KMS-11 (cell line): ENCODE results near the gene NELL1.

Experiments used
- H2AFZ ChIP-seq: fragments of 200-600 bp; sonication (generic); 2 replicates; pipeline ENCODE4 v1.6.1; 2016; ENCODE audit warnings: antibody characterized with exemption, mixed run types, low read depth
- H3K27ac ChIP-seq: fragments of 200-600 bp; sonication (generic); 2 replicates; pipeline ENCODE4 v1.6.1; 2016; ENCODE audit warnings: mild to moderate bottlenecking, mixed run types
- H3K27me3 ChIP-seq: fragments of 200-600 bp; sonication (generic); 2 replicates; pipeline ENCODE4 v1.6.1; 2017; ENCODE audit warnings: mild to moderate bottlenecking, low read depth, mixed run types, moderate library complexity; ENCODE audit not compliant: insufficient read depth
- H3K36me3 ChIP-seq: fragments of 200-600 bp; sonication (generic); 2 replicates; pipeline ENCODE4 v1.6.1; 2017; ENCODE audit warnings: mild to moderate bottlenecking, mixed run types; ENCODE audit not compliant: insufficient read depth
- H3K4me1 ChIP-seq: fragments of 200-600 bp; sonication (generic); 2 replicates; pipeline ENCODE4 v1.6.1; 2016; ENCODE audit warnings: mild to moderate bottlenecking, low read depth, mixed run types; ENCODE audit not compliant: poor library complexity, severe bottlenecking
- H3K4me2 ChIP-seq: fragments of 200-600 bp; sonication (generic); 2 replicates; pipeline ENCODE4 v1.7.0; 2016; ENCODE audit warnings: mild to moderate bottlenecking, mixed run types
- H3K4me3 ChIP-seq: fragments of 200-600 bp; sonication (generic); IDR thresholded peaks from 2 replicates; pipeline ENCODE4 v1.6.1; 2017; ENCODE audit warnings: low read depth, low read length, mixed read lengths; ENCODE audit not compliant: insufficient read depth
- H3K79me2 ChIP-seq: fragments of 200-600 bp; sonication (generic); 2 replicates; pipeline ENCODE4 v1.6.1; 2016; ENCODE audit warnings: low read depth, mixed run types; ENCODE audit not compliant: insufficient read depth
- H3K9ac ChIP-seq: fragments of 200-600 bp; sonication (generic); 2 replicates; pipeline ENCODE4 v1.6.1; 2016; ENCODE audit warnings: mild to moderate bottlenecking, mixed run types
- H4K20me1 ChIP-seq: fragments of 200-600 bp; sonication (generic); 2 replicates; pipeline ENCODE4 v1.6.1; 2016; ENCODE audit warnings: mild to moderate bottlenecking, mixed run types; ENCODE audit not compliant: insufficient read depth
- TF ChIP-seq, protein P1 (sequence below): fragments of 200-600 bp; sonication (generic); conservative IDR thresholded peaks from 2 replicates; pipeline ENCODE4 v1.6.1; 2017; ENCODE audit warnings: low read depth, mild to moderate bottlenecking, antibody characterized with exemption, low read length, moderate library complexity, mixed read lengths

NELL1 gene

GRCh38 chr11:21622566-21622965 is 953.2 kb downstream of the NELL1 start:
- Histone ChIP-seq H3K27me3 (no peaks in the 10 kb centered on the region), H3K4me3 (no peak overlapping the region)
- TF ChIP-seq, protein P1, sequence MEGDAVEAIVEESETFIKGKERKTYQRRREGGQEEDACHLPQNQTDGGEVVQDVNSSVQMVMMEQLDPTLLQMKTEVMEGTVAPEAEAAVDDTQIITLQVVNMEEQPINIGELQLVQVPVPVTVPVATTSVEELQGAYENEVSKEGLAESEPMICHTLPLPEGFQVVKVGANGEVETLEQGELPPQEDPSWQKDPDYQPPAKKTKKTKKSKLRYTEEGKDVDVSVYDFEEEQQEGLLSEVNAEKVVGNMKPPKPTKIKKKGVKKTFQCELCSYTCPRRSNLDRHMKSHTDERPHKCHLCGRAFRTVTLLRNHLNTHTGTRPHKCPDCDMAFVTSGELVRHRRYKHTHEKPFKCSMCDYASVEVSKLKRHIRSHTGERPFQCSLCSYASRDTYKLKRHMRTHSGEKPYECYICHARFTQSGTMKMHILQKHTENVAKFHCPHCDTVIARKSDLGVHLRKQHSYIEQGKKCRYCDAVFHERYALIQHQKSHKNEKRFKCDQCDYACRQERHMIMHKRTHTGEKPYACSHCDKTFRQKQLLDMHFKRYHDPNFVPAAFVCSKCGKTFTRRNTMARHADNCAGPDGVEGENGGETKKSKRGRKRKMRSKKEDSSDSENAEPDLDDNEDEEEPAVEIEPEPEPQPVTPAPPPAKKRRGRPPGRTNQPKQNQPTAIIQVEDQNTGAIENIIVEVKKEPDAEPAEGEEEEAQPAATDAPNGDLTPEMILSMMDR = no peak

DNA sequence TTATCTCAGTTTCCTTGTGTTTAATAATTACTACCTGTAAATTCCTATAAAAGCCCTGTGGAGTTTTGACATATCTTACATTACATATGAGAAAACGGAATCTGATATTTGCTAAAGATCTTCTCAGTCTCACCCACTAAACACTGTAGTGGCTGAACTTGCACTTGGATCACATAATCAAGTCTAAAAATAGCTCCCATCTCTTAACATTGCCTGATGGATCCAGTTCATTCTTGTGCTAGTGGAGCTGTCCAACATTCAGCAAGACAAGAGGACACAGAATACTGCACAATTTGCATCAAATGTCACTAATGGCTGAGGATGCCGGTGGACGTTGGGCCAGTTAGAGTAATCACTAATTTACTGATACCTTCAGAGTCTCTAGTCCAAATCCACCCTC is 953.6 kb downstream of the NELL1 start:
- TF ChIP-seq, protein P1 = no peak

More at GRCh38 chr11:21622566-21622965, 953.2 kb downstream of the NELL1 start:
- no peak overlapping the region for H3K27ac ChIP-seq
- H3K79me2 ChIP-seq = no peaks in the 10 kb centered on the region
- H3K9ac ChIP-seq = no peak overlapping the region
- H3K36me3 ChIP-seq = no peaks in the 10 kb centered on the region
- no peak overlapping the region for H2AFZ ChIP-seq
- no peaks in the 10 kb centered on the region for H4K20me1 ChIP-seq
- no peaks in the 10 kb centered on the region for H3K4me1 ChIP-seq
- no peak overlapping the region for H3K4me2 ChIP-seq

More for the DNA sequence above, 953.6 kb downstream of the NELL1 start:
- Histone ChIP-seq H4K20me1 (no peaks in the 10 kb centered on the region), H3K9ac (no peak overlapping the region), H3K4me2 (no peak overlapping the region), H3K27me3 (no peaks in the 10 kb centered on the region), H2AFZ (no peak overlapping the region), H3K4me1 (no peaks in the 10 kb centered on the region), H3K36me3 (no peaks in the 10 kb centered on the region), H3K27ac (no peak overlapping the region), H3K79me2 (no peaks in the 10 kb centered on the region), H3K4me3 (no peak overlapping the region)
